GM21717 (cell line): ENCODE measurements around the gene ZNF3.

Experiments
- ATAC-seq: cut with Tn5 transposase; IDR thresholded peaks from one replicate; pipeline ENCODE4 v1.9.1; 2021; ENCODE audit warnings: mild to moderate bottlenecking, moderate library complexity; ENCODE audit not compliant: unreplicated experiment

The ZNF3 gene

GRCh38 chr7:100088621-100089457, 7.3 kb upstream of the ZNF3 start, which contains the start of gene COPS6:
Gene COPS6, plus strand, starts transcription at chr7:100088969. Its CDS starts 22 bp downstream, at chr7:100088991.
- ATAC-seq, result no peak

DNA sequence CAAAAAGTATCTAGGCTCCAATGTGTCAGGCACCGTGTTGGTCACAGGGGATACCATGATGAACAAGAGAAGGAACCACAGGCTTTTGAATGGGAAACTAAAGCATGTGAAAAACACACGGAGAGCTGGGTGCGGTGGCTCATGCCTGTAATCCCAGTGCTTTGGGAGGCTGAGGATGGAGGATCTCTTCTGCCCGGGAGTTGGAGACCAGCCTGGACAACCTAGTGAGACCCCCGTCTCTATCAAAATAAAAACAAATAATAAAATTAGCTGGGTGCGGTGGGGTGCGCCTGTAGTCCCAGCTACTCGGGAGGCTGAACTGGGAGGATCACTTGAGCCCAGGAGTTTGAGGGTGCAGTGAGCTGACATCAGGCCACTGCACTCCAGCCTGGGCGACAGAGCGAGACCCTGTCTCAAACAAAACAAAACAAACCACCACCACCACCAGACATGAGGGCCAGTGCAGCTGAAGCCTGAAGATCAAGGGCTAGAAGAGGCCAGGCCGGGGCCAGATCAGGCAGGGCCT, 6.6 kb upstream of the ZNF3 start:
- ATAC-seq, result no peak

DNA sequence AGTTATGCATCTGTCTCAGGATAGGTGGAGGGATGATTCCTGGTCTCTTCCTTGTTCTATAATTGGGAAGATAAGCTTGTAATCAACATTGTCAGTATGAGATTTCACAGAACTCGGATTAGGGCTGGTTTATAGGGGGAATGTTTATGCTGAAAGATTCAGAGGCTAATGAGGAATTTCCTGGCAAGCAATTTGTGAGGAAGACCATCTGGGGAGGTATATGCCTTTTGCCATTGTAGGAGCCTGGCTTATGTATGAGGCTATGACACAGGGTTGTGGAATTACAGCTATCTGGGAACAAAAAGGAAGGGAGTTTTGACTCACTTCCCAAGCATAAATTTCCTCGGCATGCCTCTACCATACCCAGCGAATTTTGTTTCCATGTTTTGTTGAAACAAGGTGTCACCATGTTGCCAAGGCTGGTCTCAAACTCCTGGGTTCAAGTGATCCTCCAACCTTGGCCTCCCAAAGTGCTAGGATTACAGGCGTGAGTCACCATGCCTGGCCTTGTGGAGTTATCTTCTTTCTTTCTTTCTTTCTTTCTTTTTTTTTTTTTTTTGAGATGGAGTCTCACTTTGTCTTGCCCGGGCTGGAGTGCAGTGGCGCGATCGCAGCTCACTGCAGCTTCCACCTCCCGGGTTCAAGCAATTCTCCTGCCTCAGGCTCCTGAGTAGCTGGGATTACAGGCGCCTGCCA, 5.7 kb upstream of the ZNF3 start:
- ATAC-seq, result no peak

- ATAC-seq, result no peak
Measured at GRCh38 chr7:100085515-100085914, 4.0 kb upstream of the ZNF3 start.

DNA sequence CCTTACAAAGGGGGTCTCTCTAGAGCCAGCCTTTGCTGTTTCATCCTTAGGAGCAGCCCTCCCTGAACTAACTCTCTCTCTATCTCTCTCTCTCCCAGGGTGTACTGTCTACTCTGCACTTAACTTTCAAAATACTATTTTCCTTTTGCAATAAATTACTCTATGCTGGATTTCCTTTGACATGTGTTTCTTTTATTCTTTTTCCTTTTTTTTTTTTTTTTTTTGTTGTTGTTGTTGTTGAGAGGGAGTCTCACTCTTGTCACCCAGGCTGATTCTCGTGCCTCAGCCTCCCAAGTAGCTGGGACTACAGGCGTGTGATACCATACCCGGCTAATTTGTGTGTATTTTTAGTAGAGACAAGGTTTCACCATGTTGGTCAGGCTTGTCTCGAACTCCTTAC, 1.5 kb upstream of the ZNF3 start:
- no peak for ATAC-seq

DNA sequence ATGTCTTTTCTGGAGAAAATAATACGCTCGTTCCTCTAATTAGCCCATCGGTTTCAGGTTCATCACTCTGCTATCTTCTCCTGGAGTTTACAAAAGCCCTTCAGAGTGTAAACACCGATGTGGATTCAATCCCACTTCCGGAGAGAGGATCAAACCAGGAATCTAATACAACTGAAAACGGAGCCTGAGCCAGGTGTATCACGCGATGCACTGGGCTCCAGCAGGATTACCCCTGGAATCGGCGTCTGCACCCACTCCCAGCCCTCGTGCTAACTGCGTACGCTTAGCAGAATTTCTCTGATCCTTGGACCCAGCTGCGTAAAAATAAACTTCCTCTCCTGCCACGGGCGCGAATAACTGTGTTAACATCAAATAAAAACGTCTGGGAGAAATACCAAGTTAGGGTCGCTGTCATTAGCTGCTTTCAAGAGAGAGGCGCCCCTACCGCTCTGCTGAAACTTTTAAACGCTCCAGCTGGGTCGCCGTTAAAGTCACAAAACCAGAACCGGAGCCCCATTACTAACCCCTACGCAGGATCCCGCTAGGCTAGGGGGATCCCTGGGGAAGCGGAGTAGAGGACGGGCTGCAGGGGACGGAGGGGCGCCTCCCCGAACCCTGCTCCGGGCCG, 502 bp downstream of the ZNF3 start:
- peak; percentile 2 for ATAC-seq

GRCh38 chr7:100079024-100079560, 2.4 kb downstream of the ZNF3 start:
- ATAC-seq, result no peak

DNA sequence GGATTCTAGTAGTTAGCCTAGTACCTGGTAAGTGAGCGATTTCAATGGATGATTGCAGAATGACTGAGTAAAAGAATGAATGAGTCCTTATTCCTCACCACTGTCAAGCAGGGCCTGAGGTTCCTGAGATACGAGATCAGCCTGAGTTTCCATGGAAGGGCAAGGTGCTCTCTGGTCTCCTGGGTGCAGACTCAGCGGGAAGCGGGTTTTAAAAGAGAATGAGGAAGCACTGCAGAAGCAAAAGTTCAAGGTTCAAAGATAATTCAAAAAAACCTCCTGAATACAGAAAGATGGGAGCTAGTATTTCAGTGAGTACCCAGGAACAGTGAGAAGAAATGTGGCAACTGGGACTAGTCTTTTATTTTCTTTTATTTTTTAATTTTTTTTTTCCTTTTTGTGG, 4.3 kb downstream of the ZNF3 start:
- ATAC-seq, result no peak

DNA sequence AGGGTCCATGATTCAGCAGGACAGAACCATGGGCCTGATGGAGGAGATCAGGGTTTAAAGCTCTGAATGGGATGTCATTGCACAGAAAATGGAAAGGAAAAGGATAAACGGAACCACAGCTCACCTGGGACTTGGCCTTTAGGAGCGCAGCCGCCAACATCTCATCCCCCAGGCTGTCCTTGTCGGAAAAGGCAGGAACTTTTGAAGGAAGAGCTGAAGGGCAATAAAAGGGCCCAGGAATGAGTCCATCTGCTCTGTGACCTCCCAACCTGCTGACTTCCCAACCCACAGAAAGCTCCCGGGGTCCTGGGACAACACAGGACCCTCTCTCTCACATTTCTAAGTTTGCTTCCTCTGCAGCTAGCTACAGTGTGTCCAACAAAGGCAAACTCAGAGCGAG, 6.1 kb downstream of the ZNF3 start:
- no peak for ATAC-seq

DNA sequence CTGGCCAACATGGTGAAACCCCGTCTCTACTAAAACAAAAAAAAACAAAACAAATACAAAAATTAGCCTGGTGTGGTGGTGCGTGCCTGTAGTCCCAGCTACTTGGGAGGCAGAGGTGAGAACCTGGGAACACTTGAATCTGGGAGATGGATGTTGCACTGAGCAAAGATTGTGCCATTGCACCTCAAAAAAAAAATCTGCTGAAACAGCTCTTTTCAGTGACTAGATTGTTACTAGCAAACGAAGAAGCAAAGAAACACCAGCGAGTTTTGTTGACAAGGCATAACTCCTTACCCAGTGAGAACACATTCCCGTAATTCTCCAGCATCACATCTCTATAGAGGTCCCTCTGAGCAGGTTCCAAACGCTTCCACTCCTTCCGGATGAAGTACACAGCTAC, 6.7 kb downstream of the ZNF3 start:
- no peak for ATAC-seq

DNA sequence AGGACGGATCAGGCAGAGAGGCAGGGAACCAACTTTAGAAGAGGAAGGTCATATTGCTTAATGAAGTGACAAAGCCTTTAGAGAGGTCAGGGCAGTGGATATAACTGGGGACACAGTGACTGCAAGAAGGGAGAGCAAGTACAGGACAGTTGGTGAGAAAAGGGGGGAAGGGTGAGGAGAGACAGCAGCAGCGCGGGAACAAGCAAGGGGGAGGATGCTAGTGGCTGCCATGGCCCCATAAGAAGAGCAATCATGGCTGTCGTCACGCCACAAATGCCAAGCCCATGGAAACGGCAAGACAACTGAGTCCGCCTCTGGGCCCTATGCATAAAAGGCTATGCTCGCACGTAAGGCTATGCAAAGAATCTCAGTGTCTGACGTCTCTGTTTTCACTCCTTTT, 9.1 kb downstream of the ZNF3 start:
- no peak for ATAC-seq

- ATAC-seq, result no peak
Measured at GRCh38 chr7:100071018-100071723, 10.4 kb downstream of the ZNF3 start.

DNA sequence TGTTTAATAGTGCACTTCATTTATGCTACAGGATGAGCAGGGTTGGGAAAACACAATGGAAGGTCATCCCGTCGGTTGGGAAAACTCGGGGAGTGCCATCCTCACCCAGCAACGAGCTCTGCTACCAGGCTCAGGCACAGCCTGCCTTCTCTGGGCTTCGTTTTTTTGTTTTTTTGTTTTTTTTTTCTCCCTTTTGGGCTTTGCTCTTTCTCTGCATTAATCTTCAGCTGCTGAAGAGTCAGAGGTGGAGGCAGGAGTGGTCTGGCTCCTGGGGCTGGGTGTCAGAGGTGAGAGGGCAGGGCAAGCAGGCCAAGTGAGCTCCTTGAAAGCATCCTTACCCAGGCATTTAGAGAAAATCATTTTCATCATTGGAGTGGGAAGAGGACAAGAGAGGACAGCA, 11.5 kb downstream of the ZNF3 start:
- no peak for ATAC-seq

GRCh38 chr7:100066953-100067352, 14.6 kb downstream of the ZNF3 start:
- ATAC-seq, result no peak

GRCh38 chr7:100065452-100066186, 15.9 kb downstream of the ZNF3 start:
- ATAC-seq, result no peak

GRCh38 chr7:100064162-100064561, 17.4 kb downstream of the ZNF3 start:
- no peak for ATAC-seq

DNA sequence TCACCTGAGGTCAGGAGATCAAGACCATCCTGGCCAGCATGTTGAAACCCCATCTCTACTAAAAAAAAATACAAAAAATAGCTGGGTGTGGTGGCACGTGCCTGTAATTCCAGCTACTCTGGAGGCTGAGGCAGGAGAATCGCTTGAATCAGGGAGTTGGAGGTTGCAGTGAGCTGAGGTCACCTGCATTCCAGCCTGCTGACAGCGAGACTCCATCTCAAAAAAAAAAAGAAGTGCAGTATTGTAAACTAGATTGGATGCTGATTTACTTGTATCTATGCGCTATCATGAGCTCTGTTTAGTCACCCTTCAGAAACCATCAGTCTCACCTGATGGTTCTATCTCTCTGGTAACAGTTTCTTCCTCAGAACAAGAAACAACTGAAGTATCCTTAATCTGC, 18.1 kb downstream of the ZNF3 start:
- ATAC-seq, result no peak

- ATAC-seq, result no peak
Measured at GRCh38 chr7:100061518-100062193, 19.9 kb downstream of the ZNF3 start.

DNA sequence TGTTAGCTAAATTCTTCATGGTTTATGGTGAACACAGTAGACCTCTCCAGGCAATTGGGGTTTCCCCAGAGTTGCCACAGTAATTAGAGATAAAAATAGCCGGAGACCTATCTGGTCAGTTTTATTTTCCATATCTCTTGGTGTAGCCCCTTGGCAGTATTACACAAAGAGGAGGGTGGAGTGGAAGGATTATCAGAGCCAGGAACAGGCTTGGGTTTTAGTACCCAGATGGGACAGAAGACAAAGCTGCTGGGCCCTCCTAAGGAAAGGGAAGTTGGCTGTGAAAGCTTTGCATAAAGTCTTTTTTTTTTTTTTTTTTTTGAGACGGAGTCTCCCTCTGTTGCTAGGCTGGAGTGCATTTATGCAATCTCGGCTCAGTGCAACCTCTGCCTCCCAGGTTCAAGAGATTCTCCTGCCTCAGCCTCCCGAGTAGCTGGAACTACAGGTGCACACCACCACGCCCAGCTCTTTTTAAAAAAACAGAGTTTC, 22.2 kb downstream of the ZNF3 start:
- ATAC-seq, result no peak
